H1 (cell line): ENCODE data around the gene C5orf15. TPM values are rescaled to one million over a fixed set of nuclear protein-coding genes. Genes with fewer than 3 reads are reported as not detected.

Experiments used
- CTCF ChIA-PET: fragments of 300-600 bp; sonication (Branson Sonifier 250); formaldehyde crosslinking; loops from one replicate; lab custom pipeline; 2021; ENCODE audit not compliant: partially characterized antibody; lab: Charles Lee
- POLR2A ChIA-PET: fragments of 300-600 bp; sonication (Branson Sonifier 250); formaldehyde crosslinking; loops from one replicate; lab custom pipeline; 2021; ENCODE audit warnings: inconsistent platforms; ENCODE audit not compliant: partially characterized antibody; lab: Charles Lee
- DNase-seq, 2 experiments: peaks; one replicate each; pipeline versions ENCODE4 v3.0.0 to v3.0.0-alpha.2; 2010 to 2022; ENCODE audit warnings: low spot score in 2 of 2, low read depth in 1 of 2, mixed read lengths in 1 of 2
- FAIRE-seq: peaks from 2 replicates; lab custom pipeline; 2011; peaks lifted over from hg19 to GRCh38; lab: Jason Lieb, UNC
- H2AFZ ChIP-seq: 2 replicates; pipeline ENCODE4 v1.8.1; 2012; ENCODE audit warnings: low read length, inconsistent platforms
- H2AK5ac ChIP-seq: 2 replicates; pipeline ENCODE4 v1.6.1; 2013; ENCODE audit warnings: low read depth, low read length
- H2BK120ac ChIP-seq: replicated peaks from 2 replicates; pipeline ENCODE3; 2013; ENCODE audit warnings: low read depth, low read length, inconsistent platforms
- H2BK12ac ChIP-seq: 2 replicates; pipeline ENCODE4 v1.6.1; 2013; ENCODE audit warnings: low read depth, low read length
- H2BK15ac ChIP-seq: 2 replicates; pipeline ENCODE4 v1.6.1; 2013; ENCODE audit warnings: low read length
- H2BK20ac ChIP-seq: 2 replicates; pipeline ENCODE4 v1.6.1; 2013; ENCODE audit warnings: low read length
- H2BK5ac ChIP-seq: 2 replicates; pipeline ENCODE4 v1.6.1; 2013; ENCODE audit warnings: low read depth, low read length
- H3K14ac ChIP-seq: 2 replicates; pipeline ENCODE4 v1.6.1; 2013; ENCODE audit warnings: inconsistent platforms; ENCODE audit not compliant: insufficient read length
- H3K18ac ChIP-seq: 2 replicates; pipeline ENCODE4 v1.6.1; 2013; ENCODE audit warnings: low read length; ENCODE audit errors: extremely low read depth
- H3K23ac ChIP-seq: 2 replicates; pipeline ENCODE4 v1.6.1; 2013; ENCODE audit warnings: inconsistent platforms; ENCODE audit not compliant: insufficient read length
- H3K23me2 ChIP-seq: 2 replicates; pipeline ENCODE4 v1.6.1; 2013; ENCODE audit warnings: low read depth, low read length
- H3K27ac ChIP-seq: 2 replicates; pipeline ENCODE4 v1.6.1; 2011; ENCODE audit warnings: low read depth, low read length, inconsistent platforms
- H3K27me3 ChIP-seq, 4 experiments: replicated peaks in 1 of 4; 1 replicate in 1 of 4; 2 replicates in 3 of 4; pipeline versions ENCODE4 v1.6.1 to v1.8.1; 2011 to 2013; ENCODE audit warnings: low read length in 3 of 4, mild to moderate bottlenecking in 3 of 4, inconsistent platforms in 2 of 4, mixed read lengths in 2 of 4, moderate library complexity in 1 of 4; ENCODE audit not compliant: control insufficient read depth in 3 of 4, insufficient read depth in 3 of 4; ENCODE audit errors: extremely low read depth in 1 of 4
- H3K36me3 ChIP-seq, 4 experiments: 2 replicates each; pipeline versions ENCODE4 v1.6.1 to v1.8.1; 2011 to 2013; ENCODE audit warnings: mild to moderate bottlenecking in 4 of 4, low read length in 3 of 4, moderate library complexity in 2 of 4, control low read depth in 1 of 4, inconsistent platforms in 1 of 4; ENCODE audit not compliant: insufficient read depth in 4 of 4, control insufficient read depth in 2 of 4
- H3K4ac ChIP-seq: replicated peaks from 2 replicates; pipeline ENCODE3; 2013; ENCODE audit warnings: low read length, low read depth, mixed read lengths, inconsistent platforms; ENCODE audit not compliant: insufficient read length
- H3K4me1 ChIP-seq, 4 experiments: replicated peaks in 1 of 4; 1 replicate in 1 of 4; 2 replicates in 3 of 4; pipeline versions ENCODE4 v1.6.1 to v1.8.1; 2011 to 2013; ENCODE audit warnings: low read length in 3 of 4, inconsistent platforms in 2 of 4, mixed read lengths in 1 of 4; ENCODE audit not compliant: insufficient read depth in 4 of 4, control insufficient read depth in 3 of 4
- H3K4me2 ChIP-seq, 2 experiments: 2 replicates each; pipeline versions ENCODE4 v1.6.1 to v1.8.1; 2011 to 2013; ENCODE audit warnings: low read depth in 2 of 2, low read length in 2 of 2, control low read depth in 1 of 2, inconsistent platforms in 1 of 2, mild to moderate bottlenecking in 1 of 2; ENCODE audit not compliant: insufficient read depth in 1 of 2
- H3K4me3 ChIP-seq, 4 experiments: fragments of 200-600, 300-600 bp in 1 of 4; sonication (generic), shearing (Covaris generic), sonication (Bioruptor Twin) in 1 of 4; 2 replicates each; pipeline versions ENCODE4 v1.5.1 to v1.8.1; 2011 to 2016; ENCODE audit warnings: low read length in 4 of 4, low read depth in 3 of 4, control low read depth in 2 of 4, inconsistent platforms in 2 of 4, mild to moderate bottlenecking in 2 of 4, mixed read lengths in 1 of 4, moderate library complexity in 1 of 4; ENCODE audit not compliant: insufficient read depth in 2 of 4; ENCODE audit errors: extremely low read depth in 1 of 4
- H3K56ac ChIP-seq: replicated peaks from 2 replicates; pipeline ENCODE3; 2013; ENCODE audit warnings: low read depth, mild to moderate bottlenecking, mixed read lengths, low read length, inconsistent platforms; ENCODE audit not compliant: insufficient read length
- H3K79me1 ChIP-seq: 2 replicates; pipeline ENCODE4 v1.6.1; 2013; ENCODE audit warnings: low read depth, low read length, control low read depth
- H3K79me2 ChIP-seq, 2 experiments: 2 replicates each; pipeline versions ENCODE4 v1.6.1 to v1.8.1; 2012 to 2013; ENCODE audit warnings: low read length in 2 of 2, mild to moderate bottlenecking in 2 of 2, inconsistent platforms in 1 of 2; ENCODE audit not compliant: insufficient read depth in 2 of 2, control insufficient read depth in 1 of 2
- H3K9ac ChIP-seq, 4 experiments: replicated peaks in 1 of 4; 1 replicate in 1 of 4; 2 replicates in 3 of 4; pipeline versions ENCODE4 v1.6.1 to v1.8.1; 2011 to 2013; ENCODE audit warnings: low read depth in 3 of 4, low read length in 3 of 4, control low read depth in 2 of 4, mild to moderate bottlenecking in 2 of 4, moderate library complexity in 2 of 4, inconsistent platforms in 1 of 4; ENCODE audit errors: extremely low read depth in 1 of 4
- H3K9me3 ChIP-seq, 2 experiments: 2 replicates each; pipeline versions ENCODE4 v1.6.1 to v1.8.1; 2012 to 2013; ENCODE audit warnings: mild to moderate bottlenecking in 2 of 2, moderate library complexity in 2 of 2, control low read depth in 1 of 2, inconsistent platforms in 1 of 2, low read depth in 1 of 2, low read length in 1 of 2, mixed read lengths in 1 of 2; ENCODE audit not compliant: insufficient read depth in 2 of 2
- H4K20me1 ChIP-seq, 2 experiments: replicated peaks in 1 of 2; 2 replicates each; pipeline versions ENCODE3 to v1.8.1; 2011 to 2013; ENCODE audit warnings: inconsistent platforms in 2 of 2, low read length in 2 of 2, mild to moderate bottlenecking in 1 of 2; ENCODE audit not compliant: insufficient read depth in 2 of 2, control insufficient read depth in 1 of 2
- H4K5ac ChIP-seq: 2 replicates; pipeline ENCODE4 v1.6.1; 2013; ENCODE audit warnings: low read length, low read depth, mixed read lengths, inconsistent platforms; ENCODE audit not compliant: insufficient read length
- H4K8ac ChIP-seq: 2 replicates; pipeline ENCODE4 v1.8.0; 2013; ENCODE audit warnings: mild to moderate bottlenecking, moderate library complexity, low read length, inconsistent platforms; ENCODE audit not compliant: insufficient read depth; ENCODE audit errors: extremely low read depth
- H4K91ac ChIP-seq: replicated peaks from 2 replicates; pipeline ENCODE3; 2013; ENCODE audit warnings: low read length, mixed read lengths, inconsistent platforms; ENCODE audit not compliant: insufficient read length
- CHD1 ChIP-seq: IDR thresholded peaks from 2 replicates; pipeline ENCODE4 v1.6.1; 2012; ENCODE audit warnings: low read depth, low read length, improper control_type of control experiment
- FOSL1 ChIP-seq: IDR thresholded peaks from 2 replicates; pipeline ENCODE4 v1.6.1; 2011; ENCODE audit warnings: mild to moderate bottlenecking, low read depth, low read length, moderate library complexity; ENCODE audit not compliant: insufficient read depth
- JUN ChIP-seq: IDR thresholded peaks from 2 replicates; pipeline ENCODE4 v1.6.1; 2011; ENCODE audit warnings: low read depth, mild to moderate bottlenecking, improper control_type of control experiment, low read length
- NRF1 ChIP-seq: IDR thresholded peaks from 2 replicates; pipeline ENCODE4 v1.6.1; 2011; ENCODE audit warnings: mild to moderate bottlenecking, low read depth, low read length, improper control_type of control experiment
- PHF8 ChIP-seq: fragments of 200-600 bp; sonication (generic); conservative IDR thresholded peaks from 2 replicates; pipeline ENCODE4 v1.7.1; 2012; ENCODE audit warnings: low read depth, mild to moderate bottlenecking, inconsistent platforms, low read length, moderate library complexity
- SIN3A ChIP-seq, 2 experiments: IDR thresholded peaks in 1 of 2; conservative IDR thresholded peaks in 1 of 2; 2 replicates each; pipeline ENCODE4 v1.6.1; 2011 to 2012; ENCODE audit warnings: low read length in 2 of 2, improper control_type of control experiment in 1 of 2, low read depth in 1 of 2, mild to moderate bottlenecking in 1 of 2
- SRF ChIP-seq: IDR thresholded peaks from 2 replicates; pipeline ENCODE4 v1.6.1; 2011; ENCODE audit warnings: mild to moderate bottlenecking, low read depth, low read length, moderate library complexity
- WGBS, 2 experiments: shearing (Covaris generic) in 1 of 2; methylation state at CpG; one replicate each; pipeline versions ENCODE4 v1.1.6 to v1.1.7; 2013 to 2015; ENCODE audit warnings: low lambda C conversion rate in 2 of 2, mixed read lengths in 2 of 2, inconsistent platforms in 1 of 2, low coverage in 1 of 2, missing lambda C conversion rate in 1 of 2; ENCODE audit not compliant: insufficient replicate concordance in 2 of 2, insufficient coverage in 1 of 2, insufficient read length in 1 of 2; ENCODE audit errors: extremely low coverage in 1 of 2, missing lambda C conversion rate in 1 of 2; 5-methylcytosine and 5-hydroxymethylcytosine counted together
- polyA plus RNA-seq, 7 experiments: library from polyadenylated mRNA; depleted of rRNA in 3 of 7; stranded (reverse) in 5 of 7; unstranded in 2 of 7; fragments of >200 nt in 5 of 7; fragments of 200-250 nt in 2 of 7; gene quantifications; 1 replicate in 5 of 7; 2 replicates in 1 of 7; 4 replicates in 1 of 7; pipeline versions ENCODE4 v1.2.1 to v1.2.3, GENCODE V29; 2011 to 2013; ENCODE audit warnings: missing spikeins in 2 of 7, mixed read lengths in 2 of 7
- total RNA-seq: library from RNA; stranded (reverse); fragmentation: NEBNext Ultra II Directional; extraction: Animal tissue kit (Norgen Biotek cat#: 25700); gene quantifications from 2 replicates; pipeline ENCODE4 v1.2.1, GENCODE V29; 2021
- TF ChIP-seq, protein P1 (sequence below): IDR thresholded peaks from 2 replicates; pipeline ENCODE4 v1.6.1; 2012; ENCODE audit warnings: inconsistent platforms

C5orf15 gene
- total and polyA plus RNA-seq, 2 of the 8 experiments (the other 6 are each of a cell fraction or from before 2014, with no cell fraction given), result 31.7 to 39.3 TPM

- H3K9me3 ChIP-seq, result no peaks in the 10 kb centered on the region
- H3K18ac ChIP-seq, result no peak overlapping the region
- H2BK5ac ChIP-seq, result no peak overlapping the region
- H4K91ac ChIP-seq, result no peak overlapping the region
- H2BK12ac ChIP-seq, result no peak overlapping the region
- H4K8ac ChIP-seq, result no peak overlapping the region
- H3K4me1 ChIP-seq, result peaks cover 0 to 3% (median under 1%) of the 10 kb centered on the region in 4 experiments; a peak in 1 of 7 replicates
- H3K9ac ChIP-seq, result no peak overlapping the region
- ChIA-PET CTCF (interaction anchor here (0.6 to 0.9 kb wide), 3 partner anchors 15 to 95 kb away, joined by 3 to 4 read pairs (median 3); no protein-coding TSS in a partner anchor), POLR2A (interaction anchor here (1.1 to 1.2 kb wide), 2 partner anchors 9 to 16 kb away, joined by 3 read pairs; no protein-coding TSS in a partner anchor)
- H3K14ac ChIP-seq, result no peak overlapping the region
- no peak overlapping the region for H2BK20ac ChIP-seq
- H3K56ac ChIP-seq, result no peak overlapping the region
- H3K27me3 ChIP-seq, result no peaks in the 10 kb centered on the region
- no peak overlapping the region for H2AK5ac ChIP-seq
- H2BK120ac ChIP-seq, result no peak overlapping the region
- H4K20me1 ChIP-seq, result no peaks in the 10 kb centered on the region
- H3K79me1 ChIP-seq, result peaks cover 2% of the 10 kb centered on the region
- H3K23ac ChIP-seq, result no peak overlapping the region
- no peak overlapping the region for H3K4ac ChIP-seq
- H3K23me2 ChIP-seq, result peaks cover 6% of the 10 kb centered on the region; the same call in 1 of the 2 replicates
- 89% methylated on average over 2 of the region's 2 CpGs; no CpG with 5 or more reads in 1 of the 2 experiments for WGBS, 2 experiments
- H2AFZ ChIP-seq, result no peak overlapping the region
- no peak overlapping the region for H2BK15ac ChIP-seq
- no peak for TF ChIP-seq FOSL1
- no peak for TF ChIP-seq CHD1
- no peak for TF ChIP-seq SIN3A (conservative IDR thresholded peaks at IDR 0.05 in 1 of 2, IDR thresholded peaks at IDR 0.05 in 1 of 2; ENCODE audit: low read depth in 1 of 2, low read length in 2 of 2)
- TF ChIP-seq NRF1, result no peak
- TF ChIP-seq PHF8, result no peak
- no peak for TF ChIP-seq JUN
- TF ChIP-seq, protein P1, sequence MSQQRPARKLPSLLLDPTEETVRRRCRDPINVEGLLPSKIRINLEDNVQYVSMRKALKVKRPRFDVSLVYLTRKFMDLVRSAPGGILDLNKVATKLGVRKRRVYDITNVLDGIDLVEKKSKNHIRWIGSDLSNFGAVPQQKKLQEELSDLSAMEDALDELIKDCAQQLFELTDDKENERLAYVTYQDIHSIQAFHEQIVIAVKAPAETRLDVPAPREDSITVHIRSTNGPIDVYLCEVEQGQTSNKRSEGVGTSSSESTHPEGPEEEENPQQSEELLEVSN, result no peak
- TF ChIP-seq SRF, result no peak
- peaks cover 0 to 54% of the 10 kb centered on the region in 2 experiments; a peak in 2 of 4 replicates for H3K79me2 ChIP-seq
- H3K4me3 ChIP-seq, result no peak overlapping the region
- DNase-seq, result peak in 1 of 2 experiments; percentile 7
- H4K5ac ChIP-seq, result no peak overlapping the region
- peaks cover 0 to 9% (median 2%) of the 10 kb centered on the region in 4 experiments; a peak in 6 of 8 replicates for H3K36me3 ChIP-seq
- H3K27ac ChIP-seq, result no peak overlapping the region
- no peak overlapping the region for H3K4me2 ChIP-seq
- no peak for FAIRE-seq
Observed at GRCh38 chr5:133963493-133964128, 4.8 kb downstream of the C5orf15 start.
